Testis (tissue), 5 donors: ENCODE measurements around the gene CAMK2G. TPM values are rescaled to one million over a fixed set of nuclear protein-coding genes. Genes with fewer than 3 reads are reported as not detected.
"Not testable (repeated sequence)": the region's sequence is repeated elsewhere in the genome, so short reads cannot be mapped to it uniquely, and the experiment has no call there.

Source experiments
- DNase-seq: peaks from one replicate; pipeline ENCODE4 v3.0.0-alpha.2; 2019
- H3K27ac ChIP-seq, 2 donors: fragments of 200-600 bp; sonication (generic); one replicate each; pipeline ENCODE4 v1.5.1; 2019
- H3K27me3 ChIP-seq: fragments of 200-600 bp; sonication (generic); one replicate; pipeline ENCODE4 v1.5.1; 2019
- H3K36me3 ChIP-seq: fragments of 200-600 bp; sonication (generic); one replicate; pipeline ENCODE4 v1.5.1; 2017; ENCODE audit warnings: low read depth; ENCODE audit errors: missing control alignments
- H3K4me1 ChIP-seq: fragments of 200-600 bp; sonication (generic); one replicate; pipeline ENCODE4 v1.5.1; 2019
- H3K4me3 ChIP-seq, 2 donors: fragments of 200-600 bp; sonication (generic); one replicate each; pipeline ENCODE4 v1.5.1; 2017 to 2019
- H3K9me3 ChIP-seq: fragments of 200-600 bp; sonication (generic); one replicate; pipeline ENCODE4 v1.5.1; 2017
- CTCF ChIP-seq, 3 experiments: fragments of 450-650 bp in 2 of 3; fragments of 200-600 bp in 1 of 3; sonication (generic) in 1 of 3; IDR thresholded peaks; one replicate each; pipeline ENCODE4 v1.5.1; 2016 to 2019; ENCODE audit warnings: antibody characterized with exemption in 3 of 3, mild to moderate bottlenecking in 2 of 3, moderate library complexity in 1 of 3
- POLR2A ChIP-seq: fragments of 450-650 bp; IDR thresholded peaks from one replicate; pipeline ENCODE4 v1.6.1; 2017; ENCODE audit warnings: antibody characterized with exemption, mild to moderate bottlenecking, moderate library complexity
- WGBS, 2 donors: methylation state at CpG; one replicate each; pipeline ENCODE4 v1.1.5; 2018; 5-methylcytosine and 5-hydroxymethylcytosine counted together
- intact Hi-C: fragments of 100-400 bp; cut with DNase I; formaldehyde crosslinking; loops from one replicate; pipeline ENCODE4 v1.15.1; 2023; ENCODE audit warnings: low total_unique reads
- long read RNA-seq, 2 donors: transcript quantifications; one replicate each; lab custom pipeline, GENCODE V29; 2026
- polyA plus RNA-seq: library from polyadenylated mRNA; stranded (reverse); fragments of 350-450 nt; fragmentation: Illumina TruSeq; extraction: RNeasy Lipid Tissue Mini Kit (QIAGEN cat#74804); gene quantifications from one replicate; pipeline ENCODE4 v1.2.3, GENCODE V29; 2014; ENCODE audit warnings: low read depth, low replicate concordance; ENCODE audit not compliant: insufficient read depth
- total RNA-seq, 2 donors: library from RNA; depleted of rRNA; stranded (reverse); fragments of >200 nt; gene quantifications; one replicate each; pipeline ENCODE4 v1.2.3, GENCODE V29; 2016

CAMK2G gene
- total RNA-seq (10 to 100 TPM; 25.4 to 29.7 TPM), polyA plus RNA-seq (16.5 TPM)
- long read RNA-seq, donor 1, partial matches to known transcripts, result 0 of 3 reads
- long read RNA-seq, donor 1, other reads (novel, unspliced or antisense), result 0 of 3 reads
- long read RNA-seq, donor 2, result 0 reads

GRCh38 chr10:73874267-73875138 lies at the start of gene CAMK2G:
TSS of gene CAMK2G (minus strand) at chr10:73874555. CDS start at chr10:73874461, 94 bp downstream.
- intact Hi-C loops, result no loop called here
- TF ChIP-seq CTCF (IDR thresholded peaks at IDR 0.05), result no peak
- DNase-seq, result peak; percentile 81
- peak within 1 kb of the TSS; percentile 69 to 80 for H3K4me3 ChIP-seq
- H3K27me3 ChIP-seq, result no peaks in the 10 kb centered on the region
- H3K36me3 ChIP-seq, result no peaks in the 10 kb centered on the region
- whole genome bisulfite sequencing, 2 donors, result 1 to 5% methylated on average over 3 to 47 of the region's 95 CpGs
- H3K9me3 ChIP-seq, result no peaks in the 10 kb centered on the region
- H3K27ac ChIP-seq, result no peak within 1 kb of the TSS
- H3K4me1 ChIP-seq, result peaks cover 10% of the 10 kb centered on the region

GRCh38 chr10:73922864-73923133 lies 48.4 kb upstream of the CAMK2G start:
- no peak for DNase-seq
- H3K27ac ChIP-seq, result no peak overlapping the region
- WGBS, 2 donors, result 89 to 100% methylated on average over 1 to 2 of the region's 2 CpGs
- no peaks in the 10 kb centered on the region for H3K36me3 ChIP-seq
- intact Hi-C loops, result no loop called here
- no peak for TF ChIP-seq CTCF (IDR thresholded peaks at IDR 0.05)
- TF ChIP-seq POLR2A, result no peak
- H3K4me3 ChIP-seq, result no peak overlapping the region
- H3K27me3 ChIP-seq, result no peaks in the 10 kb centered on the region
- no peaks in the 10 kb centered on the region for H3K4me1 ChIP-seq
- H3K9me3 ChIP-seq, result no peaks in the 10 kb centered on the region

- intact Hi-C loops, result no loop called here
- TF ChIP-seq CTCF (IDR thresholded peaks at IDR 0.05) (no peak), POLR2A (no peak)
- no peaks in the 10 kb centered on the region for H3K27me3 ChIP-seq
- no peaks in the 10 kb centered on the region for H3K9me3 ChIP-seq
- 93 to 95% methylated on average over 6 of the region's 6 CpGs for WGBS, 2 donors
- no peaks in the 10 kb centered on the region for H3K4me1 ChIP-seq
- no peaks in the 10 kb centered on the region for H3K36me3 ChIP-seq
- no peak overlapping the region for H3K4me3 ChIP-seq
- H3K27ac ChIP-seq, result no peak overlapping the region
- no peak for DNase-seq
These were observed 47.9 kb upstream of the CAMK2G start for GRCh38 chr10:73922007-73922863.

- Histone ChIP-seq H3K4me1 (no peaks in the 10 kb centered on the region), H3K27ac (peak overlapping the region in 1 of 2 donors; percentile 56), H3K4me3 (no peak overlapping the region), H3K36me3 (no peaks in the 10 kb centered on the region), H3K27me3 (no peaks in the 10 kb centered on the region), H3K9me3 (no peaks in the 10 kb centered on the region)
- peak; percentile 48 for DNase-seq
- 36 to 38% methylated on average over 4 of the region's 4 CpGs for WGBS, 2 donors
- TF ChIP-seq POLR2A (no peak), CTCF (IDR thresholded peaks at IDR 0.05) (no peak)
- intact Hi-C loops, result no loop called here
These were observed 45.7 kb upstream of the CAMK2G start for GRCh38 chr10:73920089-73920488.

- H3K4me1 ChIP-seq, intact Hi-C loops, H3K4me3 ChIP-seq, H3K36me3 ChIP-seq, H3K27me3 ChIP-seq, H3K9me3 ChIP-seq, DNase-seq: not testable (repeated sequence)
- peak overlapping the region in 1 of 2 donors; percentile 56 for H3K27ac ChIP-seq
- WGBS, 2 donors, result 92 to 93% methylated on average over 8 of the region's 8 CpGs
These were observed 45.1 kb upstream of the CAMK2G start for GRCh38 chr10:73919481-73919880.
